ENCODE measurements around the gene LIFR.

The LIFR gene

GRCh38 chr5:38426986-38427950 is 129.2 kb downstream of the LIFR start:
- DNase-seq: no peak

- no peak for DNase-seq
These were observed 130.0 kb downstream of the LIFR start for GRCh38 chr5:38426490-38426889.
